Jurkat, Clone E6-1 (cell line): ENCODE results near the gene SDF4.
"Not testable (repeated sequence)": the region's sequence is repeated elsewhere in the genome, so short reads cannot be mapped to it uniquely, and the experiment has no call there.

Experiments
- DNase-seq: peaks from one replicate; pipeline ENCODE4 v3.0.0-alpha.2; 2011; ENCODE audit warnings: low read depth, low spot score
- H3K4me3 ChIP-seq: 2 replicates; pipeline ENCODE4 v1.5.1; 2011; ENCODE audit warnings: mild to moderate bottlenecking, low read length, control low read depth, moderate library complexity

SDF4 gene

DNA sequence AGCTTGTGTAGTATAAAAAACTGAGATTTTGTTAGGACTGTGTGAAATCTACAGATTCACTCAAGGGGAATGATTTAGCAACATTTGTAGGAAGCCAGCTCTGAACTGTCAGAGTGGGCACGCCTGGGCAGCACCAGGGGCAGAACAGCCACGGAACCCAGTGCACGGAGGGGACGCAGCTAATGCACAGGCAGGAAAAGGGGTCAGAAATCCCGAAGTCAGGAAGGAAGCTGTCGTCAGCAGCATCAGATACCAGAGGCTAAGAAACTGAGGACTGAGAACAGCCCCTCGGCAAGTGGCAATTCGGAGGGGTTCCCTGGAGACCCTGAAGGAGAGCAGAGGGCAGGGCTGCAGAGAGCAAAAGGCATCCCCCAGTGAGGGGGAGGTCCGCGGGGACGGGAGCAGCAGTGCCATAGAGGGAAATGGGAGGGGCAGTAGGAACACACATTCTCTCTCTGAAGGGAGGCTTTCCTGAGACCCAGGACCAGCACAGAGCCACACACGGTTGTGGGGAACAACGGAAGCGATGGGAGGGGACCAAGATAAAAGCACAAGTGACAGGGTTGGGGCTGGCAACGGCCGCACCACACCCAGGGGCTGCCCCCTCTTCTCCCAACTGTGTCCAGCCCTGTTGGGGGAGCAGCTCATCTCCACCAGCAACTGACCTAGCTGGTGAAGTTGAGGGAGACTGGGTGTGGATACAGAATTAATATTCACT is 29.2 kb upstream of the SDF4 start:
- H3K4me3 ChIP-seq = no peak overlapping the region
- DNase-seq = no peak

DNA sequence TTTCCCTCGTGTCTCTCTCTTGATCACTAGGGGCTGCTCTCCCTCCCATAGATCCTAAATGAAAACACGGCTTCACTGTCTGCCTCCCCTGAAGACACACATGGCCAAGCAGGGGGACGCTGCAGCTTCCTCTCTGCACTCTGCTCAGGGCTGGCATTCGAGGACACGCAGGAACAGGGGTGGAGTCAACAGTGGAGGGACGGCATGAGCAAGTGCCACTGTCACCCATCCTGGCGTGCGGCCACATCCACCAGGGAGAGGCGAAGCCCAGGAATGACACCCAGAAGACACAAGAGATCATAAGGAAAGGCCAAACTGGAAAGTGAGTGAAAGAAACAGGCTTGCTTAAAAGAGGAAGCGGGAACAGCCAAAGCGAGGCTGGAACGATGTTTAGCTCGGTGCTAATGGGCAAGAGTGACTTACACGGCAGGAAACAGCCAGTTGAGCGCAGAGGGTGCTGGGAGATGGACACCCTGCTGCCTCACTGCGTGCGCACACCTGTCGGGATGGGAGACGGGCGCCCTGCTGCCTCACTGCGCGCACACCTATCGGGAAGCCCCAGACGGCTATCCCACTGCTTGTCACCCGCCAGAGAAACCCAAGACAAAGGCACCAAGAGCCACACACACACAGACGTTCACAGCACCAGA is 28.3 kb upstream of the SDF4 start:
- DNase-seq = no peak

DNA sequence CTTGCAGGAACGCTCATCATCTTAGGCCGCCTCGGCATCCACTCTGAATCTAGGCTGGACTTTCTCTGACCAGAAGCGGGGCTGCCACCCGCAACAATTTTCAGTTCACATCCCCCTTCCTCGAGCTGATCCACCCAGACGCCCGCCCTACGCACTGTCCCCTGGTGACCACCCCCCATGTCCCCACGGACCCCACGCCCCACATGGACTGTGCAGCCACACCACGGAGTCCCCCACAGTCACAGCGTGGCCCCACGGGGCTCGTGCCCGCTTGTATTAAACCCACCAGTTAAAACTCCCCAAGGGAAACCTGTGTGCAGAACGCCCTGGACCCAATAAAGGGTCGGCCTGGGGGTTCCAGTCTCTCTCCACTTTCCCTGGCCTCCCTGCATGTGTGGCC is 27.7 kb upstream of the SDF4 start:
- DNase-seq = no peak
- H3K4me3 ChIP-seq = no peak overlapping the region

More for the DNA sequence above, 28.3 kb upstream of the SDF4 start:
- no peak overlapping the region for H3K4me3 ChIP-seq

DNA sequence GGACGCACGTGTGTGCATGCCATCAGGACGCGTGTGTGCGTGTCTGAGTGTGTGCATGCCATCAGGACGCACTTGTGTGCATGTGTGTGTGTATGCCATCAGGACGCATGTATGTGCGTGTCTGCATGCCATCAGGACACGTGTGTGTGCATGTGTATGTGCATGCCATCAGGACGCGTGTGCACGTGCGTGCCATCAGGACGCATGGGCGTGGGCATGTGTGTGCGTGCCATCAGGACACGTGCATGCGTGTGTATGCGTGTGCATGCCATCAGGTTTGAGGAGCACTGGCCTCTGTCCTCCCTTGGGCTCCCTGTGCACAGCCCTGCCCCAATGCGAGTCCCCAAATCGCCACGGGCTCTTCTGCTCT is 27.3 kb upstream of the SDF4 start:
- H3K4me3 ChIP-seq = no peak overlapping the region
- no peak for DNase-seq

GRCh38 chr1:1256956-1257871 is 25.4 kb upstream of the SDF4 start:
- DNase-seq = no peak
- H3K4me3 ChIP-seq = no peak overlapping the region

- DNase-seq = no peak
- H3K4me3 ChIP-seq = no peak overlapping the region
Observed at GRCh38 chr1:1255611-1256010, 23.8 kb upstream of the SDF4 start.

- H3K4me3 ChIP-seq = no peak overlapping the region
- no peak for DNase-seq
Observed at GRCh38 chr1:1255078-1255477, 23.3 kb upstream of the SDF4 start.

DNA sequence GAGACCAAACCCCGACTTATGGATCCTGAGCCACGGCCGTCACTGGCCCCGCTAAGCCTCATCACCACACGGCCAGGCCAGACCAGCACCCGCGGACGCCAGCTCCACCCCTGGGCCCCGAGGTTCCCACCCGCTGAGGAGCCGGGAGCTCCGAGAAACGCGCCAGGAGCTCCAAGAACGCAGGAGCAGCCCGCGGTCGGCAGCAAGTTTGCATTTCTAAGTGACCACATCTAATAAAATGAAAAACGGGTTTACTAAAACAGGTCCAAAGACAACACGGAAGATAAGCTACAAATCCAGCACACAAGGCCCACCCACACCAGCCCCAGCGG is 22.8 kb upstream of the SDF4 start:
- no peak overlapping the region for H3K4me3 ChIP-seq
- DNase-seq = no peak

- no peak overlapping the region for H3K4me3 ChIP-seq
- DNase-seq = no peak
Observed at GRCh38 chr1:1253972-1254666, 22.3 kb upstream of the SDF4 start.

DNA sequence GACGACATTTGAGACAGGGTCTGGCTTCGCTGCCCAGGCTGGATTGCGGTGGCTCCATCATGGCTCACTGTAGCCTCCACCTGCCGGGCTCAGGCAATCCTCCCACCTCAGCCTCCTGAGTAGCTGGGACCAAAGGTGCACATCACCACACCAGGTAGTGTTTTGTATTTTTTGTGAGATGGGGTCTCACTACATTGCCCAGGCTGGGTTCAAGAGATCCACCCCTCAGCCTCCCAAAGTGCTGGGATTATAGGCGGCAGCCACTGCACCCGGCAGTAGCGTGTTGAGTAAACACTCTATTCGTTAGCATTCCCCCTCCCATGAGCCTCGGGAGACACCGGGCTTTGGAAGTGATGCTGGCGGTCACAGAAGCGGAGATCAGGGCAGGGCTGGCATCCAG is 21.5 kb upstream of the SDF4 start:
- no peak overlapping the region for H3K4me3 ChIP-seq
- DNase-seq = no peak

- peak overlapping the region; percentile 3; the same call in 1 of the 2 replicates for H3K4me3 ChIP-seq
- DNase-seq = peak; percentile 74
Observed at GRCh38 chr1:1250786-1251284, 19.0 kb upstream of the SDF4 start.

DNA sequence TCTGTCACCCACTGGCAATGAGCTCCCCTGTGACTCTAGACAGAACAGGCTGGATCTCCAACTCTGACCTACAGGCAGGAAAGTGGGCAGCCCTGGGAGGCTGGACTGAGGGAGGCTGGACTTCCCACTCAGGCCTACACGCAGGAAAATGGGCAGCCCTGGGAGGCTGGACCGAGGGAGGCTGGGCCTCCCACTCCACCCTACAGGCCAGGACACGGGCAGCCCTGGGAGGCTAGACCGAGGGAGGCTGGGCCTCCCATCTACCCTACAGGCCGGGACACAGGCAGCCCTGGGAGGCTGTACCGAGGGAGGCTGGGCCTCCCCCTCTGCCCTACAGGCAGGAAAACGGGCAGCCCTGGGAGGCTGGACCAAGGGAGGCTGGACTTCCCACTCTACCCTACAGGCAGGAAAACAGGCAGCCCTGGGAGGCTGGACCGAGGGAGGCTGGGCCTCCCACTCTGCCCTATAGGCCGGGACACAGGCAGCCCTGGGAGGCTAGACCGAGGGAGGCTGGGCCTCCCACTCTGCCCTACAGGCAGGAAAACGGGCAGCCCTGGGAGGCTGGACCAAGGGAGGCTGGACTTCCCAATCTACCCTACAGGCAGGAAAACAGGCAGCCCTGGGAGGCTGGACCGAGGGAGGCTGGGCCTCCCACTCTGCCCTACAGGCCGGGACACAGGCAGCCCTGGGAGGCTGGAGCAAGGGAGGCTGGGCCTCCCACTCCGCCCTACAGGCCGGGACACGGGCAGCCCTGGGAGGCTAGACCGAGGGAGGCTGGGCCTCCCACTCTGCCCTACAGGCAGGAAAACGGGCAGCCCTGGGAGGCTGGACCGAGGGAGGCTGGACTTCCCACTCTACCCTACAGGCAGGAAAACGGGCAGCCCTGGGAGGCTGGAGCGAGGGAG is 16.5 kb upstream of the SDF4 start:
- not testable (repeated sequence) for DNase-seq, H3K4me3 ChIP-seq

DNA sequence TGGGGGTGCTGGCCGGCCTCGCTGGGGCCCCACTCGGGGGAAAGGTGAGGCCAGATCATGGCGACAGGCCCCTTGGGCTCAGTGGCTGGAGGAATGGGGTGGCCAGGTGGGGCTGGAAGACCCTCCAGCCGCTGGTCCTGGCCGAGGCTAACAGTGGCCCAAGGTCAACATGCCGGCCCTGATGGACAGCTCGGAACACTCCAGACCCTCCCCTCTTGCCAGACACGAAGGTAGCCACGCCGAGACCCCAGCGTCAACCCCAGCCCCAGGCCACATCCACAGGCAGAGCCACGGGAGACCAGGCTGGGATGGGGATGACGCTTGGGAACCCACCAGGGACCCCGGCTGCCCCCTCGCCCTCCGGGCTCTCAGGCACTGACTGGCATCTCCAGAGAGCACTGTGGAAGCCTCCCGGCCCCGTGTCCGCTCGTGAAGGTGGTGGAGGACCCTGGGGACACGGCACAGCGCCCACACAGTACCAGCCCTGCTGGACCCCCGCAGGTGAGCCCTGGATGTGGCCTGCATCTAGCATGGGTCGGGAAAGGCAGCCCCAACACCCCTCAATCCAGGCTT is 15.6 kb upstream of the SDF4 start:
- DNase-seq = no peak

GRCh38 chr1:1246577-1247340 is 15.0 kb upstream of the SDF4 start, which contains the start of gene C1QTNF12:
Gene C1QTNF12, minus strand, starts transcription at chr1:1246722. Its CDS starts 32 bp downstream, at chr1:1246690.
- no peak within 1 kb of the TSS for H3K4me3 ChIP-seq
- no peak for DNase-seq

More for the DNA sequence above, 15.6 kb upstream of the SDF4 start:
- H3K4me3 ChIP-seq = no peak overlapping the region

GRCh38 chr1:1245817-1246576 is 14.2 kb upstream of the SDF4 start:
- no peak overlapping the region for H3K4me3 ChIP-seq

DNA sequence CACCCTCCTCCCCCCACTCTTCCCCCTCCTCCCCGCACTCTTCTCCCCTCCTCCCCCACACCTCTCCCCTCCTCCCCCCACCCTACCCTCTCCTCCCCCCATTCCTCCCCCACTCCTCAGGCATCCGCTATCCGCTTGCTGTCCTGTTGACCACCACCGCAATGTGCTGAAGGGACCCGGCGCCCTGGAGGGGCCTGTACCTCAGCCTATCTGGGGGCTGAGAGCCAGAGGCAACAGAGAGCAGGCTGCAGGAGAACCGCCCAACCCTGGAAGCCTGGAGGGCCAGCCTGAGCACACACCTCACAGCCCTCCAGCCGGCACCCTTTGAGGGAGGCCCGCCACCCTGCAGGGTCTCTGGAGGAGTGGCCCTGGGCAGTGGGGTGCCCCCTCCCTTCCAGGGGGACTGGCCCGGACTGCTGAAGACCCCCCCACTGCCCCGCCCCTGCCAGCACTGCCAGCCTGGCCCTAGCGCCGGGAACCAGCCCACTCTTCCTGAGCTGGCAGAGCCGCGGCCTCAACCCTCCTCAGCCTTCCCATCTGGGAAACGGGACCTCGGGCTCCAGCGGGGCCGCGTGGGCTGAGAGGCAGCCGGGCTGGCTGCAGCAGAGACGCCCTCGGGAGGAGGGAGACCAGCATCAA is 13.5 kb upstream of the SDF4 start:
- H3K4me3 ChIP-seq = no peak overlapping the region
- DNase-seq = no peak

More at GRCh38 chr1:1245817-1246576, 14.2 kb upstream of the SDF4 start:
- DNase-seq = no peak
